Panc1 (cell line): ENCODE results near the gene PYM1.
"Not testable (repeated sequence)": the region's sequence is repeated elsewhere in the genome, so short reads cannot be mapped to it uniquely, and the experiment has no call there.

Experiments
- CTCF ChIP-seq: fragments of 450-650 bp; IDR thresholded peaks from 2 replicates; pipeline ENCODE4 v1.5.1; 2017; ENCODE audit warnings: mild to moderate bottlenecking
- POLR2AphosphoS5 ChIP-seq: IDR thresholded peaks from 2 replicates; pipeline ENCODE4 v1.6.1; 2012; ENCODE audit warnings: mild to moderate bottlenecking, low read depth, low read length, moderate library complexity
- SIN3A ChIP-seq: IDR thresholded peaks from 2 replicates; pipeline ENCODE4 v1.6.1; 2012; ENCODE audit warnings: low read depth, mild to moderate bottlenecking, low read length, moderate library complexity, borderline replicate concordance; ENCODE audit not compliant: insufficient read depth
- TCF7L2 ChIP-seq: IDR thresholded peaks from 2 replicates; pipeline ENCODE4 v1.6.1; 2011; ENCODE audit warnings: mild to moderate bottlenecking, low read depth, low read length, inconsistent platforms
- TF ChIP-seq, protein P1 (sequence below), 2 experiments: IDR thresholded peaks; 2 replicates each; pipeline ENCODE4 v1.6.1; 2011 to 2012; ENCODE audit warnings: low read depth in 2 of 2, control low read depth in 1 of 2, low read length in 1 of 2, mild to moderate bottlenecking in 1 of 2, moderate library complexity in 1 of 2; ENCODE audit not compliant: insufficient read depth in 1 of 2

- not testable (repeated sequence) for TF ChIP-seq CTCF, TCF7L2, POLR2AphosphoS5, SIN3A
- TF ChIP-seq, protein P1, sequence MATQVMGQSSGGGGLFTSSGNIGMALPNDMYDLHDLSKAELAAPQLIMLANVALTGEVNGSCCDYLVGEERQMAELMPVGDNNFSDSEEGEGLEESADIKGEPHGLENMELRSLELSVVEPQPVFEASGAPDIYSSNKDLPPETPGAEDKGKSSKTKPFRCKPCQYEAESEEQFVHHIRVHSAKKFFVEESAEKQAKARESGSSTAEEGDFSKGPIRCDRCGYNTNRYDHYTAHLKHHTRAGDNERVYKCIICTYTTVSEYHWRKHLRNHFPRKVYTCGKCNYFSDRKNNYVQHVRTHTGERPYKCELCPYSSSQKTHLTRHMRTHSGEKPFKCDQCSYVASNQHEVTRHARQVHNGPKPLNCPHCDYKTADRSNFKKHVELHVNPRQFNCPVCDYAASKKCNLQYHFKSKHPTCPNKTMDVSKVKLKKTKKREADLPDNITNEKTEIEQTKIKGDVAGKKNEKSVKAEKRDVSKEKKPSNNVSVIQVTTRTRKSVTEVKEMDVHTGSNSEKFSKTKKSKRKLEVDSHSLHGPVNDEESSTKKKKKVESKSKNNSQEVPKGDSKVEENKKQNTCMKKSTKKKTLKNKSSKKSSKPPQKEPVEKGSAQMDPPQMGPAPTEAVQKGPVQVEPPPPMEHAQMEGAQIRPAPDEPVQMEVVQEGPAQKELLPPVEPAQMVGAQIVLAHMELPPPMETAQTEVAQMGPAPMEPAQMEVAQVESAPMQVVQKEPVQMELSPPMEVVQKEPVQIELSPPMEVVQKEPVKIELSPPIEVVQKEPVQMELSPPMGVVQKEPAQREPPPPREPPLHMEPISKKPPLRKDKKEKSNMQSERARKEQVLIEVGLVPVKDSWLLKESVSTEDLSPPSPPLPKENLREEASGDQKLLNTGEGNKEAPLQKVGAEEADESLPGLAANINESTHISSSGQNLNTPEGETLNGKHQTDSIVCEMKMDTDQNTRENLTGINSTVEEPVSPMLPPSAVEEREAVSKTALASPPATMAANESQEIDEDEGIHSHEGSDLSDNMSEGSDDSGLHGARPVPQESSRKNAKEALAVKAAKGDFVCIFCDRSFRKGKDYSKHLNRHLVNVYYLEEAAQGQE (IDR thresholded peaks at IDR 0.05; ENCODE audit: insufficient read depth in 1 of 2, low read depth in 2 of 2, low read length in 1 of 2), result not testable (repeated sequence)
Measured at GRCh38 chr12:55919032-55919431, 8.7 kb downstream of the PYM1 start.
